ENCODE results near the gene GPR55.

GPR55 gene

GRCh38 chr2:230935130-230935430 is 10.0 kb upstream of the GPR55 start:
- no peak for DNase-seq (ENCODE audit: low read depth in 1 of 2, low spot score in 1 of 2)

- no peak for DNase-seq (ENCODE audit: low read depth in 1 of 2, low spot score in 1 of 2)
Measured at GRCh38 chr2:230934231-230935129, 9.4 kb upstream of the GPR55 start.

- no peak for DNase-seq (ENCODE audit: low read depth in 1 of 2, low spot score in 1 of 2)
Measured at GRCh38 chr2:230933521-230934180, 8.6 kb upstream of the GPR55 start.

- DNase-seq (ENCODE audit: low read depth in 1 of 2, low spot score in 1 of 2), result no peak
Measured at GRCh38 chr2:230932556-230933511, 7.8 kb upstream of the GPR55 start.

- no peak for DNase-seq (ENCODE audit: low read depth in 1 of 2, low spot score in 1 of 2)
Measured at GRCh38 chr2:230931556-230932231, 6.7 kb upstream of the GPR55 start.

GRCh38 chr2:230930928-230931555 is 6.0 kb upstream of the GPR55 start:
- DNase-seq (ENCODE audit: low read depth in 1 of 2, low spot score in 1 of 2), result no peak

- no peak for DNase-seq (ENCODE audit: low read depth in 1 of 2, low spot score in 1 of 2)
Measured at GRCh38 chr2:230930149-230930780, 5.2 kb upstream of the GPR55 start.

GRCh38 chr2:230929381-230930148 is 4.5 kb upstream of the GPR55 start:
- no peak for DNase-seq (ENCODE audit: low read depth in 1 of 2, low spot score in 1 of 2)

GRCh38 chr2:230928701-230929380 is 3.8 kb upstream of the GPR55 start:
- no peak for DNase-seq (ENCODE audit: low read depth in 1 of 2, low spot score in 1 of 2)

- DNase-seq (ENCODE audit: low read depth in 1 of 2, low spot score in 1 of 2), result no peak
Measured at GRCh38 chr2:230927711-230928341, 2.8 kb upstream of the GPR55 start.

GRCh38 chr2:230925879-230926765 is 1.1 kb upstream of the GPR55 start:
- peak in 1 of 2 donors; percentile 73 for DNase-seq (ENCODE audit: low read depth in 1 of 2, low spot score in 1 of 2)

- DNase-seq (ENCODE audit: low read depth in 1 of 2, low spot score in 1 of 2), result no peak
Measured at GRCh38 chr2:230925443-230925878, 419 bp upstream of the GPR55 start.

- DNase-seq (ENCODE audit: low read depth in 1 of 2, low spot score in 1 of 2), result no peak
Measured at GRCh38 chr2:230924092-230924469, 961 bp downstream of the GPR55 start.

GRCh38 chr2:230922951-230923717 is 1.9 kb downstream of the GPR55 start:
- DNase-seq (ENCODE audit: low read depth in 1 of 2, low spot score in 1 of 2), result no peak

- DNase-seq (ENCODE audit: low read depth in 1 of 2, low spot score in 1 of 2), result no peak
Measured at GRCh38 chr2:230921806-230922595, 3.0 kb downstream of the GPR55 start.

GRCh38 chr2:230920167-230920566 is 4.9 kb downstream of the GPR55 start:
- no peak for DNase-seq (ENCODE audit: low read depth in 1 of 2, low spot score in 1 of 2)

Data from activated CD4-positive, alpha-beta T cell treated with anti-CD3 and anti-CD28 coated beads, Interleukin-2, amount 50 U/mL, for 24 hours (primary cell).